AML-193 (cell line): ENCODE data around the gene ZYG11A.

Experiments
- DNase-seq, 2 experiments: peaks; one replicate each; lab custom pipeline; 2025; lab: John Stamatoyannopoulos, UW

ZYG11A gene

DNA sequence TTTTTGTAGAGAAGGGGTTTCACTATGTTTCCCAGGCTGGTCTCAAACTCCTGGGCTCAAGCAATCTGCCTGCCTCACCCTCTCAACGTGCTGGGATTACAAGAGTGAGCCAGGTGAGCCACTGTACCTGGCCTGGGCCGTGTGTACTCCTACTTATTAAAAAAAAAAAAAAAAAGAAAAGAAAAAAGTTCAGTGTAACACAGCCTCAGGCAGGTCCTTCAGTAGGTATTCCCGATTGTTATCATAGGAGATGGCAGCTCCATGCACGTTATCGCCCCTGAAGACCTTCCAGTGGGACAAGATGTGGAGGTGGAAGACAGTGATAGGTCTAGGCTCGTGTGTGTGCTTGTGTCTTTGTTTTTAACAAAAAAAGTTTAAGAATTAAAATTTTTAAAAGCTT is 75.6 kb downstream of the ZYG11A start:
- no peak for DNase-seq

DNA sequence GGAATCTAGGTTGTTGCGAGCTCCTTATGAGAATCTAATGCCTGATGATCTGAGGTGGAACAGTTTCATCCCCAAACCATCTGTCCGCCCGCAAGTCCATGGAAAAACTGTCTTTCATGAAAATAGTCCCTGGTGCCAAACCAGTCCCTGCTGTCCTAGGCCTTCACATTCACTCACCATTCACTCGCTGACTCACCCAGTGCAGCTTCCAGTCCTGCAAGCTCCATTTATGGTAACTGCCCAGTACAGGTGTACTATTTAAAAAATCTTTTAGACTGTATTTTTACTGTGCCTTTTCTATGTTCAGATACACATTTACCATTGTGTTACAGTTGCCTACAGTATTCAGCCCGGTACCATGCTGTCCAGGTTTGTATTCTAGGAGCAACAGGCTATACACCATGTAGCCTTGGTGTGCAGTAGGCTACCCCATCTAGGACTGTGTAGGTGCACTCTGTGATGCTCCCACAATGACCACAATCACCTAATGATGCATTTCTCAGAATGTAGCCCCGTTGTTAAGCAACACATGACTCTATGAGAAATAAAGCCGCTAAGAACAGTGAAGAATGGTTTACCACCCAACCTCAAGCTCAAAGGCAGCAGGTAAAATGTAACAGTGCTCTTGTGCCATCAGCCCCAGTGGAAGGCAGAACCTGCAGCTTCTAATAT is 76.6 kb downstream of the ZYG11A start:
- DNase-seq: no peak

DNA sequence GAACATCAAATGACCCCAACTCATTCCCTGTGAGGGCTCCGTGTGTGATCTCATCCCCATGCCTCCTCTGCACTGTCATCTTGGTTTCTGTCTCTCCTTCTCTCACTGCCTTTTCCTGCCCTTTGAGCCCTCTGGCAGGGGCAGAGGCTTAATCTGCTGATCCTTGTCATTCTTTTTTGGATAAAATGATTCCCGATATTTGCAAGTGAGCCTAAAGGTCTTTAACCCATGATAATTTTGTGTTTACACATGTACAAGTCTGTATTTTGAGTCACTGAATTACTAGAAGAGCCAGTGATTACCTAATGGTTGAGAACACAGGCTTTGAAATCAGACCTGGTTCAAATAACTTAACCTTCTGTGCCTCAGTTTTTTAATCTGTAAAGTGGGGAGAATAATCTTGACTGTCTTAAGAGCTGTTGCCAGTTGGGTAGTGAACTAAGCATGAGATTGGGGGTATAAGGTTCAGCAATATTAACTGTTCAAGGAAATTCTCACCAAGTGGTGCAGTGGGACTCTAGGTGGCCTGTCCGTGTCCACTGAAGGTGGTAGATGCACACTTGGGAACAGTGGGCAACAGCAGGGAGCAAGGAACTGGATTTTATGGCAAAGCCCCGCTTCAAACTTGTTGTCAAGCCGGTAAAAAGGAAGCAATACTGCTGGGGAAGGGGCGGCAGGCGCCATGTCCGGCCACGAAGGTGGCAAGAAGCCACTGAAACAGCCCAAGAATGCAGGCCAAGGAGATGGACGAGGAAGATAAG is 77.3 kb downstream of the ZYG11A start:
- no peak for DNase-seq

DNA sequence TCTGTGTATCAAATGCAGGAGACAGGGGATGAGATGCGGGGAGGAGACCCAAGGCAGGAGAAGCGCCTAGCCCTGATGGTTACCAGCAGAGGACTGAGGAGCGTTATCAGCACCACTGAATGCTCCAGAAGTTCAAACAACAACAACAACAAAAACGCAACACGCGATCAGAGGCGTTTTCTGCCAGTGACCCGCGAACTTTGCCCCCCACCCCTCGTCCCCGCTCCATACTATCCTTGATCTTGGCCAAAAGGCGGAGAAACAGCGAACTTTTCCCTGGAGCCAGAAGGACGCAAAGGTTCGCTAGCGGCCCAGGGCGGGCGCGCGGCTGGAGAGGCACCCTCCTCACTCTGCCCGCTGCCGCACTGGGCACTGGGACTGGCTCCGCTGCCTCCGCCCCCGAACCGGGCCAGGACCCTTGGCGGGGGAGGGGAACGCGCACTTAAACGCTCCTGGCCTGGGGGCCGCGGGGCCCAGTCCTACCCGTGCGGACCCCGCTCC is 78.3 kb downstream of the ZYG11A start:
- DNase-seq: no peak

DNA sequence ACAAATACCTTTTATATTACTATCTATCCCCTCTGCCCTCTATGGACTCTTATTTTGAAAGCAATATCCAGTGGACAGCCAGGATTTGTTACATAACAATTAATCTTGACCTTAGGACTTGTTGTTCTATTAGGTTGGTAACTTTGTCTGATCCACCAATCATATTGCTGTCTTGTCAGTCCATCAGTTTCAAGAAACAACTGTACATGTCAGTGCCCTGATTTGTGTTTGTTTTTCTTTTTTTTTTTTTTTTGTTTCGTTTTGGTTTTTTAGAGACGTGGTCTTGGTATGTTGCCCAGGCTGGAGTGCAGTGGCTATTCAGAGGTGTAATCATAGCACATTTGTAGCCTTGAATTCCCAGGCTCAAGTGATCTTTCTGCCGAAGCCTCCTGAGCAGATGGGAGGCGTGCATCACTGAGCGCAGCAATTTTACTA is 83.0 kb downstream of the ZYG11A start:
- DNase-seq: no peak

DNA sequence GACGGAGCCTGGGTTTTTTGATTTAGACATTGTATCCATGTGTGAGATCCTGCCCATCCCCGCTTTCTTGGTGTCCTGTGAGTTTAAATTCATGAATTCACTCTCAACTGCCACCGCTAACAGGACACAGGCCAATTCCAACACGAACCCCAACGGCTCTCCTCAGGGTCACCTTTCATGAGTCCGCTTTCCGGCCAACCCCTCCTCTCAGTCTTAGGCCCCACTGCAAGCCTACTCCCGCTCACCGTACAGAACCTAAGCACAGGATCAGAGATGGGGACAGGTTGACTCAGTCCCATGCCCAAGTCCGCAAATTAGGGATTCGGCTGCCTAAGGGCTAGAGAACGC is 84.3 kb downstream of the ZYG11A start:
- DNase-seq: no peak

DNA sequence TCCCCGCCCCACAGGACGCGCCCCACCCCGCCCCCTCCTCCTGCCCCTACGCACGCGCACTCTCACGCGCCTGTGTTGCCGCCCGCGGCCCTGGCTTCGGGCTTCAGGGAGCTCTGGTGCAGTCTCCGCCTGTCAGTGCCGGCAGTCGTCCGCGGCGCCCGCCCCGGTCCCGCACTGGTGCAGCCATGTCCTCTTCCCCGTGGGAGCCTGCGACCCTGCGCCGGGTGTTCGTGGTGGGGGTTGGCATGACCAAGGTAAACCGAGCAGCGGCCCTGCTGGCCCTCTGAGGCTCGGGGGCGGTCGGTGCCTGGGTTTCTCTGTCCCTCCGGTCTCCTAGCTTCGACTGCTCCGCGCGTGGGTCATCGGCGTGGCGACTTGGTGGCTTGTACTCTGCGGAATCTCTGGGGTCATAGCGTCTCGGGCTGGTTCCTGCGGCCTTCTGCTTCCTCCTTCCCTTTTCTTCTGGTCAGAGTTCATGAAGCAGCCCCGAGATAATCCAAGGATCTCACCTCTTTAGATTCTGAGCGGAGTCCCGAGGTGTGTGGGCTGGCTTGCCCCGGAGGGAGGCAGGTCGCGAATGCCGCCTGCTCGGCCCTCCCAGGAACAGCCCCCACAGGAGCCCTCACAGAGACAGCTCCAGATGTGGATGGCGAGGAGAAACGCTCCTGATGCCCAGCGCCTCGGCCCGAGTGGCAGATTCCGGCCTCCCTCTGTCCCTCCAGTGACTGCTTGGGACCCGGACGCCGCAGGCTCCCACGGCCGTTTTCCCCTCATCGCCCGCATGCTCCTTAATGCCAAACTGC is 84.9 kb downstream of the ZYG11A start, which contains the start of gene SCP2:
Gene SCP2, plus strand, starts transcription at position 65 of the 803 bp plus-strand sequence. Its CDS starts 121 bp downstream, at position 186.
- peak; percentile 14 to 35 for DNase-seq

DNA sequence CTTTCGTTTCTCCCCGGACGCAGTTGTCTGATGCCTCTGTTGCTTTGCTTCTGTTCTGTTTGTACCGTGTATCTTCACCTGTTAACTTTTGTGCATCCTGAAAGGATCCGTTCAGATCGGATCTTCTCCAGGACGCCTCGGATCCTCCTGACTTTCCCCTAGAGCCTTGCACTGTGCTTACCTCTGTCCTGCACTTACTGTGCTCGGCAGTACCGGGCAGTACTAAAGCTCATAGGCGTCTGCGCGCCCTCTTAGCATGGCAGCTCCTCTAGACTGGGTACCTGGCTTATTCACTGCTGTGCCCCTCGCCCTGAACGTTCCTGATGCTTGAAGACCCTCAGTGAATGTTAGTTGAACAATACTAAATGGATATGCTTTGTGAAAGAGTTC is 85.5 kb downstream of the ZYG11A start:
- no peak for DNase-seq

DNA sequence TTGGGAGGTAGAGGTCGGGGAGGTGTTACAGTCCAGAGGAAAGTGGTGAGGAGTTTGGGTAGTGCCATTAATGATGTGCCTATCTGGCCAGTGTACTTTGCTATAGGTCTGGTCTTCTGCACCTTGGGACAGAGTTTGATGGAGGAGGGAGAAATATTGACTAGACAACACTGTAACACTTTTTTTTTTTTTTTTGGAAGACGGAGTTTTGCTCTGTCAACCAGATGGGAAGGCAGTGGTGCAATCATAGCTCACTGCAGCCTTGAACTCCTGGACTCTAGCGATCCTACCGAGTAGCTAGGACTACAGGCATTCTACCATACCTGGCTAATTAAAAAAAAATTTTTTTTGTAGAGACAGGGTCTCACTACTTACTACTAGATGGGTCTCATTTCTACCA is 86.5 kb downstream of the ZYG11A start:
- no peak for DNase-seq

DNA sequence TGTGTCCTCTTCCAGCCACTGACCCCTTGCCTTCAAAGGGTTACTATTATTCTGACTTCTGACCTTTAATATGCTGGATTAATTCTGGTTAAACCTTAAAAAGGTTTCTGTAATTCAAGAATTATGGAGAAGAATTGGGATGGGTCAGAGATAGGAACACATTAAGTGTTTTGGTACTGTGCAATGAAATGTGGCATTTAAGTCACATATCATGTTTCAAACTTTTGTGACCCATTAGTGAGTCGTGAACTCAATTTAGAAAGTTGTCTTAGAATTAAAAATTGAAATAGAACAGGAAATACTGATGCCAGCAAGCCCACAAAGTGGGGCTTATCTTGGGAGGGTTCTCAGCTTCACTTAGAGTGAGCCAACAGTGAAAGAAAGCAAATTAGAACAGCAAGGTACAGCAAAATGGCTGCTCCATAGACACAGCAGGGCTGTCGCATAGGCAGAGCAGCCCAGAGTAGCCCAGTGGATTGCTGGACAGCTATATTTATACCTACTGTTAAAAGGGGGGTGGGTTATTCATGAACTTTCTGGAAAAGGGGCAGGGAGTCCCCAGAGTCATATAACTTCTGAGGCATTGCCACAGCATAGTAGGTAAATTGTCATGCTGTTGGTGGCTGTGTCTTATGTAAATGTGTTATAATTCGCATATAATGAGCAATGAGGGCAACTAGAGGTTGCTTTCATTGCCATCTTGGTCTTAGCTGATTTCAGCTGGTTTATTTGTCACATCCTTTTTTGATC is 95.0 kb downstream of the ZYG11A start:
- no peak for DNase-seq

DNA sequence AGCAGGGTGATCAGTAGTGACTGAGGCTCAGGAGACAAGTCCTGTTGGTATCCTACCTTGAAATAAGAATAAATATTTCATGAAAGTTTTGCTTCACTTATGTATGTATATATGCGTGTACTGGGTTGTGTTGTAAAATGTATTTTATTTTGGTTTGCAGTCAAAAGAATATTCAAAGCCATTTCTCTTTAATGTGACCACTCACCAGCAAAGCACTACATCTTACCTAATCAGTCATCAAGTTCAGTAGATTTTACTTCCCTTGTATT is 95.6 kb downstream of the ZYG11A start:
- no peak for DNase-seq

DNA sequence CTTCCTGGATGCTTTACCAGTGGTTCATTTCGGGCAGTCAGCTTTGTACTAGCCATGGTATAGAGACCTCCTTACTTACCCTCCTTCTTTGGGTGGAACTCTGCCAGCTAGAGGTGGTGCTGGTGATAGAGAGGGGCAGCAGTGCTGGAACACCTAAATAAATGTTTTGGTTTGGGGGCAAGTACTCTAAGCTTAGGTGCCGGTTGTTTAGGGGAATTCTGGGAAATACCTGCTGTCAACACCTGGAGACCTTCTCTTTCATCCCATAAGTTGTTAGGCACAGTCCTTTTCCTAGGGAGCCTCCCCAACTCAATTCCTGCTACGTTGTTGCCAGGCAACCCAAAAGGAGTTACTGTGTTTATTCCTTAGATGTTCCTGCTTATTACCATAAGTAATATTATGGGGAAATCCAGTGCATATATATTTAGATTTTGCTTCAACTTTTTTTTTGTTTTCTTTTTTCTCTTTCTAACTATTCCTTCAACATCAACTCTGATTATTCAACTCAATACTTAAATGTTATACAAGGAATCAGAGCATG is 101.4 kb downstream of the ZYG11A start:
- DNase-seq: no peak

DNA sequence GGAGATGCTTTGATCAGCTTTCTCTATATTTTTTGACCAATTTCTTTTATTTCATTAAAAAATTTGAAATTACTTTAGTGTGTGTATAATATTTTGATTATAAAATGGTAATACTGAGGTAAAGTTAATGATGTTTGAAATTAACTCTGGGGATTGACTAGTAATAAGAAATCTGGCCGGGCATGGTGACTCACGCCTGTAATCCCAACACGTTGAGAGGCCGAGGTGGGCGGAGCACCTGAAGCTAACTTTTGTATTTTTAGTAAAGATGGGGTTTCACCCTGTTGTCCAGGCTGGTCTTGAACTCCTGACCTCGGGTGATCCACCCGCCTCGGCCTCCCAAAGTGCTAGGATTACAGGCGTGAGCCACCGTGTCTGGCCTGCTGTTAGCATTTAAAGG is 102.0 kb downstream of the ZYG11A start:
- no peak for DNase-seq
